ENCODE data around the gene BUD31.

Gene BUD31

DNA sequence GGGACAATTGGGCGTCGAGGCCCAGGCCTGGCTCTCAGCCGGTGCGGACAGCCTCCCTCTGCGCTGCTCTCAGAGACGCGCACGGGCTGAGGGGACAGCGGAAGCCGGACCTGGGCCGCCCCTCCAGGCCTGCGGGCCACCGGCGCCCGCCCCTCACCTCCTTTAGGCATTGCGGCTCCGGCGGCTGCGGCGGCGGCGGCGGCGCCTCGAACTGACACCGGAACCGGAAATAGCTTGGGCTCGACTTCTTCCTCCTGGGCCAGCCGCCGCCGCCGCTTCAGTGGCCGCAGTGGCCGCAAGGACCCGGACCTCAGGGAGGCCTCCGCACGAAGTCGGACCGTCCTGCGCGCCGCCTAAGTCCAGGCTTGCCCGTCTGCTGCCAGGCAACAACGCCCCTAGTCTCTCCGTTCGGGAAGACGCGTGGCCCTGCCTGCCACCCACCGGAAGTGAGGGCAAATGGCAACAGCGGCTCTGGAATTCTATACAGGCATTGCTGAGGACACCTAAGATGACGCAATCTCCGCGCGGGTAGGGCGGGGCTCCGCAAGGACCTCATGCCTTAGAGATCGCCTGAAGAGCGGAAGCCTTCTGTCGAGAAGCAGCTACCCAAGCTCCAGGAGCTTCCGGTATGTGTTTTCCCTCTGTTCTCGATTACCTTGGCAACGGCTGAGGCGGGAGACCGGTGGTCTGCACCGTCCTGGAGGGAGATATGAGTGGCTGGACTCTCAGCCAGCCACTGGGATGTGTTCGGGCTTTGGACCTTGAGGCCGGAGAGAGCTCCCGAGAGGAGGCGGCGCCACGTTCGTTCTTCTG lies at the start of gene BUD31, which contains the start of gene PDAP1:
Gene BUD31, plus strand, starts transcription at position 591 of the 813 bp plus-strand sequence. CDS start 2,124 bp downstream, outside the sequence.
Gene PDAP1, minus strand, starts transcription at position 219 of the 813 bp plus-strand sequence. Its CDS starts 49 bp downstream, at position 170.
- peaks cover 51% of the 10 kb centered on the region for H3K4me1 Mint-ChIP-seq
- peak within 1 kb of the TSS; percentile 92 for H3K4me3 Mint-ChIP-seq
- ATAC-seq (peak; percentile 91), DNase-seq (ENCODE audit: low spot score in 2 of 2) (peak; percentile 96 to 99)
- H3K36me3 Mint-ChIP-seq: peaks cover 82% of the 10 kb centered on the region
- no peaks in the 10 kb centered on the region for H3K9me3 Mint-ChIP-seq
- H3K27ac Mint-ChIP-seq: peak within 1 kb of the TSS; percentile 95

DNA sequence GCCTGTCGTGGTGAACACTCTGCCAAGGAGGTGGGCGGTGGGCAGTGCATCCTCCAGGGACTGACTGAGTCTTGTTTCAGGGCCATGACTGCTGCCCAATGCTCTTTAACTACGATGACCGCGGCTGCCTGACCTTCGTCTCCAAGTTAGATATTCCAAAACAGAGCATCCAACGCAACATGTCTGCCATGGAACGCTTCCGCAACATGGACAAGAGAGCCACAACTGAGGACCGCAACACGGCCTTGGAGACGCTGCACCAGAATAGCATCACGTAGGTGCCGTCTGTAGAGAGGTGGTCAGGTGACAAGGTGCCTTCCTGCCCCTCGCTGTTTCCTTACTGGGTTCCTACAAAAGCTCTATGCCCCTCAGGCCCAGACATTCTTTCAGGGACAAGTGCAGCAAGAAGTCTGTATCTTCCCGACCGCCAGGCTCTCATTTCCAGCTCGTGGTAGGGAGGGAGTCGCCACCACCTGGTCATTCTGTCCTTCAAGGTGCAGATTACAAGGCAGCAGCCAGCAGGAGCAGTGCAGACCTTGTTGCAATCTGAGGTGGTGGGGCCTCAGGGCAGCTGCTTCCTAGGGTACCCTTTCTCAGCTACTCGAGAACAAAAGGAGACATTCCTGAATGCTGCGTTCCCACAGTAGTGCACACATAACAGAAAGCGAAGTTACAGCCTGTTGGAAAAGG lies 49.2 kb upstream of the BUD31 start:
- ATAC-seq (no peak), DNase-seq (ENCODE audit: low spot score in 2 of 2) (no peak)
- Mint-ChIP-seq H3K4me3 (no peak overlapping the region), H3K4me1 (no peaks in the 10 kb centered on the region), H3K9me3 (no peaks in the 10 kb centered on the region), H3K36me3 (peaks cover 100% of the 10 kb centered on the region), H3K27ac (no peak overlapping the region)

DNA sequence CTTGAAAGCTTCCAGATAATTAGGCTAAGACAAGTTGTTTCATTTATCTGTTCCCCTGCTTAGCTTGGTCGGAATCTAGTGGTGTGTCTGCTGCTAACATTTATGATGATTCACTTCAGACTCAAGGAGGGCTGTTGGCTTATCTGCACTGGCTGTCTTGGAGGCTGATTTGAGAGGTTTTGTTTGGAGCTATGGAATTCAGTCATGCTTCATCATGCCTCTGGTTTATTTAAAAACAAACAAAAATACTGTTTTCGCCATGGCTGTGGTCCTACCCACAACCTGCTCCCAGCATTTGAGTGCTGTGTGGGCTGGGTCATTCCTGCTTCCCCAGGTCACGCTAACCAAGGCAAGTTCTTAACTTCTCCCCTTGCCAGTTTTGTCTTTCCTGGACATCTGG lies 46.0 kb upstream of the BUD31 start:
- Mint-ChIP-seq H3K4me1 (no peaks in the 10 kb centered on the region), H3K36me3 (peaks cover 100% of the 10 kb centered on the region), H3K4me3 (no peak overlapping the region), H3K27ac (no peak overlapping the region), H3K9me3 (no peaks in the 10 kb centered on the region)
- no peak for DNase-seq (ENCODE audit: low spot score in 2 of 2)
- no peak for ATAC-seq

DNA sequence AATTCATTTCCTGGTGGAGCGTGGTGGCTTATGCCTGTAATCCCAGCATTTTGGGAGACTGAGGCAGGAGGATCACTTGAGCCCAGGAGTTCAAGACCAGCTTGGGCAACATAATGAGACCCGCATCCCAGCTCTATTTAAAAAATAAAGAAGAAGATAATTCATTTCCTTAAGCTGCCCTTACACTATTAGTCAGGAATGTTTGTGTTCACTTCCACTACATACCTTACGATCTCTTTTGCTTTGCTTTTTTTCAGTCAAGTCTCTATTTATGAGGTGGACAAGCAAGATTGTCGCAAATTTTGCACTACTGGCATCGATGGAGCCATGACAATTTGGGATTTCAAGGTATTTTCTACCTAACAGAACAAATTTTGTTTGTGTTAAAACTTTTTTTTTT lies 45.5 kb upstream of the BUD31 start:
- no peak for DNase-seq (ENCODE audit: low spot score in 2 of 2)
- H3K9me3 Mint-ChIP-seq: no peaks in the 10 kb centered on the region

DNA sequence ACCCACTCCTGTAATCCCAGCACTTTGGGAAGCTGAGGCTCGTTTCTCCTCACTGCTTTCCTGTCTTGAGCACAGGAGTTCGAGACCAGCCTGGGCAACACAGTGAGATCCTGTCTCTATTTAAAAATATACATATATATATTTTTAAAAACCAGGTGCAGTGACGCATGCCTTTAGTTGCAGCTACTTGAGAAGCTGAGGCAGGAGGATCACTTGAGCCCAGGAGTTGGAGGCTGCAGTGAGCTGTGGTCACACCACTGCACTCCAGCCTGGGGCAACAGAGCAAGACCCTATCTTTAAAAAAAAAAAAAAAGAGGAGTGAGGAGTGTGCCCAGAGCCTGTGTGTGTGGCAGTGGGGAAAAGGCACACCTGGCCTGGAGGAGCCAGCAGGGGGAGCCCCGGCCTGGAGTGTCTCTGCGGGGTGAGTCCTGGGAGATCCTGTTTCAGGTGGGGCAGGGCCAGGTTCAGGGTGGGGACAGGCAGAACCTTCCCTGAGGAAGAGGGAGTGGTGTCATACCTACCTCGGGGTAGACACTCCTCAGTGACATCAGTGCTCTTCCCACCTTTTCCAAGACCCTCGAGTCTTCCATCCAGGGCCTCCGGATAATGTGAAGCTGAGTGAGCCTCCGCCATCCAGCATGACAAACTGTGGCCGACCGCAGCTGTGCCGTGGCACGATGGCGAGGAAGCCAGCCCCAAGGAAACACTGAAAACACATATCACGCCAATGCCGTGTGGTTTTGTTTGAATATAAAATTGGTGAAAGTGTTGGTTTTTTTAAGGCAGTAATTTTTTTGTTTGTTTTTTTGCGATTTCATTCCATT lies 43.2 kb upstream of the BUD31 start:
- Mint-ChIP-seq H3K9me3 (no peaks in the 10 kb centered on the region), H3K4me1 (peaks cover 12% of the 10 kb centered on the region), H3K4me3 (no peak overlapping the region), H3K36me3 (peaks cover 89% of the 10 kb centered on the region), H3K27ac (peak overlapping the region; percentile 63)
- peak; percentile 75 for ATAC-seq
- no peak for DNase-seq (ENCODE audit: low spot score in 2 of 2)

More for the DNA sequence above, 45.5 kb upstream of the BUD31 start:
- Mint-ChIP-seq H3K4me3 (no peak overlapping the region), H3K27ac (no peak overlapping the region), H3K4me1 (no peaks in the 10 kb centered on the region), H3K36me3 (peaks cover 100% of the 10 kb centered on the region)
- no peak for ATAC-seq

DNA sequence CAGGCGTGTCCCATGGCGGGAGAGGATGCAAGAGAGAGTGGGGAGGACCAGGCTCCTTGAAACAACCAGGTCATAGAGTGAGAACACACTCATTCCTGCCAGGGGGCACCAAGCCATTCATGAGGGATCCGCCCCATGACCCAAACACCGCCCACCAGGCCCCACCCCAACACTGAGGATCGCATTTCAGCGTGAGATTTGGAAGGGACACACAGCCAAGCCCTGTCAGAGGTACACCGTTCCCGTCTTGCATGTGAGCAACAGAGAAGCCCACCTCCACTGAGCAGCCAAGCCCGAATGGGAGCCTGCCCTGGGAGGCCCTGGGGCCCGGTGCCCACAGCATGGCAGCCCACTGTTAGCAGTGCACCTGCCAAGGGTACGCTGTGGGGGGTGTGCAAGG lies 42.1 kb upstream of the BUD31 start:
- no peaks in the 10 kb centered on the region for H3K9me3 Mint-ChIP-seq
- ATAC-seq (no peak), DNase-seq (ENCODE audit: low spot score in 2 of 2) (no peak)
- H3K4me3 Mint-ChIP-seq: no peak overlapping the region
- H3K36me3 Mint-ChIP-seq: peaks cover 78% of the 10 kb centered on the region
- H3K27ac Mint-ChIP-seq: peak overlapping the region; percentile 83
- peaks cover 12% of the 10 kb centered on the region for H3K4me1 Mint-ChIP-seq

DNA sequence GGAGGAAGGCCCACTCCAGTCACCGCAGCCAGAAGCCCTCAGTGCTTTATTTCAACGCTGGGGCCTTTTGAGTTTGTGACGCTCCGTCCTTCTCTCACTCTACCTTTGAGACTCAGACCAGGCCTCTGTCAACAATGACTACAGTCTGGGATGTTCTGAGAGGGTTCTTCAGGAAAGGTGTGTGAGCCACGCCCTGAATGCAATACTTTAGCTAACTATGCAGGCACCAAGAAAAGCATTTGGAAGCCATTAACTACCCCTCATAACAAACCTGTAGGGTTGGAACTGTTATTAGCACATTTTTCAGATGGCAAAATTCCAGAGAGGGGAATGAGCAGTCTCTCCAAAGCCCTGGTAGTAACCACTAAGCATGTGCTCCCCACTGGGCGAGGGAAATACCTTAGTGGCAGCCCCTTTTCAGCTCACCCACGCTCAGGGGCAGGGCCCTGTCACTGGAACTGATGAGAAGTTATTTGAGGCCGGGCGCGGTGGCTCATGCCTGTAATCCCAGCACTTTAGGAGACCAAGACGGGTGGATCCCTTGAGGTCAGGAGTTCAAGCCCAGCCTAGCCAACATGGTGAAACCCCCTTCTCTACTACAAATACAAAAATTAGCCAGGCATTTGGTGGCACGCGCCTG lies 39.9 kb upstream of the BUD31 start:
- peaks cover 65% of the 10 kb centered on the region for H3K36me3 Mint-ChIP-seq
- H3K4me1 Mint-ChIP-seq: peaks cover 23% of the 10 kb centered on the region
- no peak for DNase-seq (ENCODE audit: low spot score in 2 of 2)
- no peaks in the 10 kb centered on the region for H3K9me3 Mint-ChIP-seq
- H3K4me3 Mint-ChIP-seq: no peak overlapping the region
- no peak for ATAC-seq
- H3K27ac Mint-ChIP-seq: peak overlapping the region; percentile 79

DNA sequence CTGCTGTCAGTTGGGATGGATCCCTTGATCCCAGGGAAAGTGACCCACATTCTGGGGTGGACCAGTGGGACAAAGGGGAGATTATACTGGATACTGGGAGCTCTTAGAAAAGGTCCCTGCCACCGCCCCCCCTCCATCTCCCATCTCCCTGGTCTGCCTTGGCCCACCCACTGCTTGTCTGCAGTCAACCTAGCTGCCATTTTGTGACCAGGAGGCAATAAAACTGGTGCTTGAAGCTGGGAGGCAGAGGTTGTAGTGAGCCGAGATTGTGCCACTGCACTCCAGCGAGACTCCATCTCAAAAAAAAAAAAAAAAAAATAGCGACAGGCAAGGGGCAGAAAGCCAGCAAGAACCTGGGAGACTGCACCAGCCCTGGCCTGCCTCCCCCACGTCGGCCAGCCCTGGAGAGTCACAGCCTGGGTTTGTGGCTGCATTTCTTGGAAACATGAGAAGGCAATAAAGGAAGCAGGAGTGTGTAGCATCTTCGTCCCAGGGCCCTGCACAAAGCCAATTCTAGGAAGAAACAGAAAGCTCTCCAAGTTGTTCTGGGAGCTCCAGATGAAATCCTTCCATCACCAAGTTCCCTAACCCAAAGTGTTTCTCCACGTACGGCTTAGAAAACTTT lies 38.9 kb upstream of the BUD31 start:
- H3K4me1 Mint-ChIP-seq: peaks cover 23% of the 10 kb centered on the region
- no peaks in the 10 kb centered on the region for H3K9me3 Mint-ChIP-seq
- H3K27ac Mint-ChIP-seq: peak overlapping the region; percentile 79
- peaks cover 56% of the 10 kb centered on the region for H3K36me3 Mint-ChIP-seq
- H3K4me3 Mint-ChIP-seq: no peak overlapping the region
- ATAC-seq (no peak), DNase-seq (ENCODE audit: low spot score in 2 of 2) (no peak)

DNA sequence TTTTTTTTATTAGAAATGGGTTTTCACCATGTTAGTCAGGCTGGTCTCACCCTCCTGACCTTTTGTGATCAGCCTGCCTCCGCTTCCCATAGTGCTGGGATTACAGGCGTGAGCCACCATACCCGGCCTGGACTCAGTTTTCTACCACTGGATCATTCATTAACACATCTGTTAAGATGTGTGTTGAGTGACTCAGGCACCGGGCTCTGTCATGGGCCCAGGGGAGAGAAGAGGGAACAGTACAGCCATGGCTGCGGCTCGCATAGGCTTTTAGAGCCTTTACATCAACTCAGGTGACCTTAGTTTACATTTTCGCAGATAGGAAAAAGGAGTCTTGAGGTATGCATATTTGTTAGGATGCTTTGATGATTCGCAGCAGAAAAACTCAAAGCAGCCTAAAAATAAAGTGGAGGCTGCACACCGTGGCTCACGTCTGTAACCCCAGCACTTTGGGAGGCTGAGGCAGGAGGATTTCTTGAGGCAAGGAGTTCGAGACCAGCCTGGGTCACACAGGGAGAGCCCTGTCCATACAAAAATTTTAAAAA lies 37.3 kb upstream of the BUD31 start:
- Mint-ChIP-seq H3K9me3 (no peaks in the 10 kb centered on the region), H3K4me1 (peaks cover 27% of the 10 kb centered on the region), H3K4me3 (no peak overlapping the region), H3K27ac (no peak overlapping the region), H3K36me3 (peaks cover 53% of the 10 kb centered on the region)
- DNase-seq (ENCODE audit: low spot score in 2 of 2) (no peak), ATAC-seq (no peak)

DNA sequence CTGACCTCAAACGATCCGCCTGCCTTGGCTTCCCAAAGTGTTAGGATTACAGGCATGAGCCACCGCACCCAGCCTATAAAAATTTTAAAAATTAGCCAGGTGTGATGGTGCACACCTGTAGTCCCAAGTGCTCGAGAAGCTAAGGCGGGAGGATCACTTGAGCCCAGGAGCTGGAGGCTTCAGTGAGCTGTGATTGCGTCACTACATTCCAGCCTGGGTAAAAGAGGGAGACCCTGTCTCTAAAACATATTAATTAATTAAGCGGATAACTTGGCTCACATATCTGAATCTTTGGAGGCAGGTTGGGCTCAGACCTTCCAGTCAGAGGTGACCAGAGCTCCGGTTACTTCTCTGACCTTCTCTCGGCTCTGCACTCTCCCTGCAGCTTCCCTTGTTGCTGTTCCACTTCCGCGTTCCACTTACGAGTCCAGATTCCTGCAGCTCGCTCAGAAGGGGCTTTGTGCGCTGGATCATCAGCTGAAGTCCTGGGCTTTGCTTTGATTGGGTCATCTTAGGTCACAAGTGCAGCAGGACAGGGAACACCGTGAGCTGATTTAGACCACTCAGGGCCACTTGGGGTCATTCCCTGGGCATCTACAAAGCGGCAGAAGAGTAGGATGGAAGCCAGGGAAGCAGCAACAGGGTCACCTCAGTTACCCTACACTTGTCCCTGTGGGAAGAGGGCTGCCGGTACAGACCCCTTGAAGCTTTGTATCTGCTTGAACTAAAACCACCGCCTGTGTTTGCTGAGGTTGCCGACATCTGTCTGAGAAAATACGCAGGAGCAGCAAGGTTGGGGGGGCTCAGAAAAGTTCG lies 36.3 kb upstream of the BUD31 start:
- Mint-ChIP-seq H3K4me3 (peak overlapping the region; percentile 75), H3K36me3 (peaks cover 53% of the 10 kb centered on the region), H3K4me1 (peaks cover 36% of the 10 kb centered on the region), H3K27ac (peak overlapping the region; percentile 40), H3K9me3 (no peaks in the 10 kb centered on the region)
- ATAC-seq (no peak), DNase-seq (ENCODE audit: low spot score in 2 of 2) (no peak)

DNA sequence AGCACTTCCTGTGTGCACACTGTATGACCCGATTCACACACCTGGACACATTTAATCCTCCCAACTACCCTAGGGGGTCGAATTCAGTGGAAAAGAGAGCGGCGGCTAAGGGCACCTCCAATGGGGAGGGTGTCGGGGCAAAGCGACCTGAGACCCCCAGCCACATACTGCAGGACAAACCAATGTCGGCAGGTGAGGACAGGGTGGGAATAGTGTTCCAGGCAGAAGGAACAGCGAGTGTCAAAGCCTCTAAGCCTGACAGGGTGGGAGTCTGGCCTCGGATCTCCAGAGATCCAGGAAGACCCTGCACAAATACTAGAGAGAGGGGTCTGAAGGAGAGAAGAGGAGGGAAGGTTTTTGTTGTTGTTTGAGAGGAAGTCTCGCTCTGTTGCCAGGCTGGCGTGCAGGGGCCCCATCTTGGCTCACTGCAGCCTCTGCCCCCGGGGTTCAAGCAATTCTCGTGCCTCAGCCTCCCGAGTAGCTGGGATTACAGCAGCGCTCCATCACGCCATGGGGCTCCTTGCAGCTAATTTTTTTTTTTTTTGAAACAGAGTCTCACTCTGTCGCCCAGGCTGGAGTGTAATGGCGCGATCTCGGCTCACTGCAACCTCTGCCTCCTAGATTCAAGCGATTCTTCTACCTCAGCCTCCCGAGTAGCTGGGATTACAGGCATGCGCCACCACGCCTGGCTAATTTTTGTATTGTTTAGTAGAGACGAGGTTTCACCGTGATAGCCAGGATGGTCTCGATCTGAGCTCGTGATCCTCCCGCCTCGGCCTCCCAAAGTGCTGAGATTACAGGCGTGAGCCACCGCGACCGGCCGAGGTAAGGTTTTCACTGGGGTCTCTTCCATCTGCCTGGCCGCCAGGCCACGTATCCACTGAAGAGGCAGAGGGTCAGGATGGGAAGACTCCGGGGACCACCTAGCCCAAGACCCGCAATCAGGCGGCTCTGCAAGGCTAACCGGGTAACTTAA lies 35.4 kb upstream of the BUD31 start:
- Mint-ChIP-seq H3K4me1 (peaks cover 41% of the 10 kb centered on the region), H3K27ac (peak overlapping the region; percentile 82), H3K9me3 (no peaks in the 10 kb centered on the region), H3K4me3 (peak overlapping the region; percentile 75), H3K36me3 (peaks cover 53% of the 10 kb centered on the region)
- ATAC-seq (no peak), DNase-seq (ENCODE audit: low spot score in 2 of 2) (no peak)

DNA sequence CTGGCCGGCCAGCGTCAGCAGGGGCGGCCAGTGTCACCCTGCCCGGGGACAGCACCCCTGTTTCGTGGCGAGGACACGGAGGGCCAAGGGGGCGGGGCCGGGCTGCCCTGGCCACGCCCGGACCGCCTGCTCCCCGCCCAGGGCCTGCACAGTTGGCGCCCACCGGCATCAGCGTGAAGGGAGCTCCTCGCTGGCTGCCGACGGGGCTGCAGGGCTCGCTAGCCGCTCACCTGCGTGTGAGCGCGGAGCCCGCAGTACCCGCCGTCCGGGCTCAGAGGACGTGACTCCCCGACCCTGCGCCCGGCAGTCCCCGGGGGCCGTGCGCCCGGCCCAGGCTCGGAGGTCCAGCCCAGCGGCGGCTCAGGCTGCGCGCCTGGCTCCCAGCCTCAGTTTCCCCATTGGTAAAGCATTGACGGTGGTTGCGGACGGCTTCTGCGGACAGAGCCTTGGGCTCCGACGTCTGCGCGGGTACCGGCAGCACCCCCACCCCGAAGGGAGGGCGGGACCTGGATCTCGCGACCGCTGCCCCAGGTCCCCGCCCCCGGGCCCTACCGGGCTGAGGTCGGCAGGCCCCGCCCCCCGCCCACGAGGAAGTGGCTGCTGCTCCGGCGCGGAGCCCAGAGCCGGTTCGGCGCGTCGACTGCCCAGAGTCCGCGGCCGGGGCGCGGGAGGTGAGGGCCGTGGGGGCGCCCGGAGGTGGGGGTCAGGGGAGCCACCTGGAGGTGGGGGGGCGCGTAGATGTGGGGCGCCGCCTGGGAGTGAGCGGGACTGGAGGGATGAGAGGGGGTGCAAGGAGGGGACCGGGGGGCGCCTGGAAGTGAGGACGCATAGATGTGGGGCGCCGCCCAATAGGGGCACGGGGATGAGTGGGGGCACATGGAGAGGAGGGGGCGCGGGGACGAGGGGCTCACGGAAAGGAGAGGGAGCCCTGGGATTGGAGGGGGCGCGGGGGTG lies 34.4 kb upstream of the BUD31 start, which contains the start of gene ARPC1B:
Gene ARPC1B, plus strand, starts transcription at position 620 of the 954 bp plus-strand sequence. CDS start 10,985 bp downstream, outside the sequence.
- no peaks in the 10 kb centered on the region for H3K9me3 Mint-ChIP-seq
- peak; percentile 70 to 86 for DNase-seq (ENCODE audit: low spot score in 2 of 2)
- peak; percentile 80 for ATAC-seq
- peak within 1 kb of the TSS; percentile 75 for H3K4me3 Mint-ChIP-seq
- peaks cover 44% of the 10 kb centered on the region for H3K4me1 Mint-ChIP-seq
- peak within 1 kb of the TSS; percentile 82 for H3K27ac Mint-ChIP-seq
- peaks cover 53% of the 10 kb centered on the region for H3K36me3 Mint-ChIP-seq
